HG02642 (cell line): Measurements from ENCODE around the gene ENO1.
"Not testable (repeated sequence)": the region's sequence is repeated elsewhere in the genome, so short reads cannot be mapped to it uniquely, and the experiment has no call there.

Experiments used
- ATAC-seq: cut with Tn5 transposase; IDR thresholded peaks from one replicate; pipeline ENCODE4 v1.9.1; 2021; ENCODE audit warnings: mild to moderate bottlenecking; ENCODE audit not compliant: unreplicated experiment, poor library complexity

ENO1 gene

GRCh38 chr1:8878448-8878697 is at the start of gene ENO1:
ENO1 (minus strand) TSS chr1:8878686; CDS start chr1:8874908, 3,778 bp downstream.
- ATAC-seq: peak; percentile 5

GRCh38 chr1:8926707-8927694 is 48.5 kb upstream of the ENO1 start:
- ATAC-seq: no peak

DNA sequence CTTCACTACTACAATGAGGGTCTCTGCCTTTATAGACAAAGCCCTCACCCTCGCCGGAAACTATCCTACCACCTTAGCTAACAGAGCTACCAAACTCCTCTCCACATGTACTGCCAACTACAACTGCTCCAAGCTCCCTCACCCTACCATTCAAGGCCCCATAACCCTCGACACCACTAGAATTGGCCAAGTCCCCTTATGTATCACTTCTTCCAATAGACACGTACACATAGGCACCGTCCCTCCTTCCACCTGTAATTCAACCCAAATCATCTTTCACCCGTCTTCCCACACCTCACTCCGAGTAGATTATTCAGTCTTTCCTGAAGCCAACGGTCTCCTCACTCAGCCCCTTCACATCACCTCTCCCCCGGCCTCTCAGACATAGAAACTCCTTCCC is 47.5 kb upstream of the ENO1 start:
- ATAC-seq: no peak

GRCh38 chr1:8925406-8925805 is 46.9 kb upstream of the ENO1 start:
- ATAC-seq: no peak

DNA sequence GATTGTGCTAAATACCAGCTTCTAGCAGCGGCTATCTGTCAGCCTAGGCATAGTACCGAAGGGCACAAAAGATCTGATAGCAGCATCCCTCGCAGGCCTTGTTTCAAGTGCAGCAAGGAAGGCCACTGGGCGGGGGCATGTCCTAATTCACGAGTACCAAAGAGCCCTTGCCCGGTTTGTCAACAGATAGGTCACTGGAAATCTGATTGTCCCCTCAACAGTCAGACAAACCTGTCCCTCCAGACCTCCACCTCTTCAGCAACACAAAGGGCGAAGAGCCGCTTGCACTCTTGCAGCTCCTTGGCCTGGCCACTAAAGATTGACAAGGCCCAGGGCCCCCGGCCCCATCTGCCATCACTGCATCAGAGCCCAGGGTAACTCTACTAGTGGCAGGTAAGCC is 44.5 kb upstream of the ENO1 start:
- no peak for ATAC-seq

- not testable (repeated sequence) for ATAC-seq
Observed at GRCh38 chr1:8917536-8917935, 39.0 kb upstream of the ENO1 start.

DNA sequence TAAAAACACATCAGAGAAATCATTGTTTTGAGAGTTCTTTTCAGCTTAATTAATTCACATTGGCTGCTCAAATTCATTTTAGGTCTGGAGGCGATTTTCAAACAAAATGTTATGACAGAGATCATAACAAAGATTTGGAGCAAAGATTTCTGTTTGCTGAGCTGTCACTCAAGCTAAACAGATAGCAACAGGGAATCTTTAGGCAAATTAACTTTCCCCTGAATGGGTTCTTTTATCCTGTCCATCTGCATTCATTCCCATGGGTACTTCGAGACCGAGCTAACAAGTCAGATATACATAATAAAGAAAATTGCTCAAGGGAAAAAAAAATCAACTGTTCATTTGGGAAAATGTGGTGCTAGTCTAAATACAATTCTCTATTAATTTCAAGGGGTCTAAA is 37.0 kb upstream of the ENO1 start:
- ATAC-seq: no peak

DNA sequence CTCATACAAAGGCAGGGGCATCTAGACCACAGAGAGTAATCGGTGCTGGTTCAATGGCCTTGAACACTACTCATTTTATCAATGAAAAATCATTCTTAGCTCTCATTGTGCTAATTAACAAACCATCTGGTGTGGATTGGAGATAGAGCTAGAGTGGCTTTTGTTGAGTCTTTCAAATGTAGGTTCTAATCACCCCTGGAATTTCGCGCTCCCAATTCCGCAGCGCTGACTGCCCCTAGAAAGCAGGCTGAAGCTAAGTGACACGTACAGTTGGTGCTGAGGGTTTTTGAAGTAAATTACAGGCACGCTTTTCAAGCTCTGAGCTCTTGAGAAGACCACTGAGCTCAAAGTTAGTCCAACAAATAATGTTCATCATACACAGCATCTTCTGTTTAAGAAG is 36.0 kb upstream of the ENO1 start:
- ATAC-seq: no peak

DNA sequence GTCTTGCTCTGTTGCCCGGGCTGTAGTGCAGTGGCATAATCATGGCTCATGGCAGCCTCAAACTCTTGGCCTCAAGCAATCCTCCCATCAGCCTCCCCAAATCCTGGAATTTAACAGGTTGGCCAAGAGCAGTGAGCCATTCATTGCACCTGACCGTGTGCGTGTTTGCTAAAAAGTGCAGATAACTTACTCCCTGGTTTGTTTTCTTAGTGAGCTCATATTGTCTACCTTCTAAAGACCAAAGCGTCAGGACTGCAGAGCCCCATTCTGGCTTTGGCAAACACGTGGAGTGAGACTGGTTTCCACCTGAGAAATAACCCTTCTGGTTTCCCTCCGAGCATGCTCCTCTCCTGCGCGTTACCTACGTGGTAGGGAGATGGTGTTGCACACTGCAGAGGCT is 35.0 kb upstream of the ENO1 start:
- ATAC-seq: no peak

DNA sequence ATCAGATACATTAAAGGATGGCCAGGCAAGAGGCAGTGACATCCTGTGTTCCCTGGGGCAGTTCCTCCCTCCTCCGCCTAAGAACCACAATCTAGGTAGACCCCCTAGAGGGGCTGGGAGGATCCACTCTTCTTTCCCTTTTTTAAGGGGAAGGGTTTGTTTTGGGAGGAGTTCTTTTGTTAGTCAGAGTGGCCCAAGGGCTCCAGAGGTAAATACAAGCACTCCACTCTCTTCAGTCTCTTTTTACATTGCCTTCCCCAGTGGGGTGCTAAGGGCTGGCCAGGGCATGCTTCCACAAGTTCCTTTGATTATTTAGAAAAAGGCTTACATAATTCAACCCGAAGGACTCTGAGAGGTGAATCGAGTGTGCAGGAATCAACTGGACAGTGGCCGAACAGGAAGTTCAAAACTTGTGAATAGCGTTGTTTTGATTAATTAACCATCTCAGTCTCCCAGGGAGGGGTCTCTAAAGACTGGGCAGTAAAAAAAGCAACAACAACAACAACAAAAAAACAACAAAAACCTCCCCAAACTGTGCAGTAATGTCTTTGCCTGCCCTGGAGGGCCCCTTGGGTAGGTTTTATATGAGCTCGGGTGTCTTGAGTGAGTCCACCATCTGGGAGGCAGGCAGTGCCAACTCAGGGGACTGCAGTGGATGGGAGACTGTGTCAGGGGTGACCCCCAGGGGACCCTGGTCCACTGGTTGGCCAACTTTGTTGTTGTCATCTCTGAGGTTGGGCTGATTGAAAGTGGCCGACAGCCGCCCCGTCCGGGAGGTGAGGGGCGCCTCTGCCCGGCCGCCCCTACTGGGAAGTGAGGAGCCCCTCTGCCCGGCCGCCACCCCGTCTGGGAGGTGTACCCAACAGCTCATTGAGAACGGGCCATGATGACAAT is 33.2 kb upstream of the ENO1 start:
- no peak for ATAC-seq

DNA sequence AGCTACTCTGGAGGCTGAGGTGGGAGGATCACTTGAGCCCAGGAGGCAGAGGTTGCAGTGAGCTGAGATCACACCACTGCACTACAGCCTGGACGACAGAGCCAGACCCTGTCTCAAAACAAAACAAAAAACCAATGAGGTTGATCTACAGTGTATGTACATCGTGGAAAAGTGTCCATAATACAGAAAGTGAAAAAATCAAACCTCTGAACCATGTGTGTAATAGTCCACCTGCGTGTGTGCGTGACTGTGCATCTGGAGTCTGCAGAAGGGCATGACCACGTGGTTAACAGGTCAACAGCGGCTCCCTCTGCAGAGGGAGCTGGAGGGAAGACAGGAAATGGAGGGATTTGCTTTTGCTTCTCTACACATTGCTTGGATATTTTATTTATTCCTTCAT is 32.4 kb upstream of the ENO1 start:
- no peak for ATAC-seq

DNA sequence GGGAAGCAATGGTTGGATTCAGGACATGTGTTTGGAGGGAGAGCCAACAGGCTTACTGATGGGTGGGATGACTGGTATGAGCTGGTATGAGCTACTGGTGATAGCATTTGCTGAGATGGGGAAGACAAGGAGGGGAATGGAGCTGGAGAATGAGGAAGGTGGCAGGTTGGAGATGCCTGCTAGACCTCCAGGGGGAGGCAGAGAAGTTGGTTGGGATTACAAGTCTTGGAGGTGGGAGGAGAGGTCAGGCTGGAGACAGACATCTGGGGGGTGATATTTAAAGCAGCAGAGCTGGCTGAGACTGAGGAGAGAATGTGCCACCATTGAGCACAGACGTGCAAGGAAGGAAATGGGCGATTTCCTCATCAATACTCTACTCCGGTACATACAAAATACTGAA is 31.8 kb upstream of the ENO1 start:
- no peak for ATAC-seq

DNA sequence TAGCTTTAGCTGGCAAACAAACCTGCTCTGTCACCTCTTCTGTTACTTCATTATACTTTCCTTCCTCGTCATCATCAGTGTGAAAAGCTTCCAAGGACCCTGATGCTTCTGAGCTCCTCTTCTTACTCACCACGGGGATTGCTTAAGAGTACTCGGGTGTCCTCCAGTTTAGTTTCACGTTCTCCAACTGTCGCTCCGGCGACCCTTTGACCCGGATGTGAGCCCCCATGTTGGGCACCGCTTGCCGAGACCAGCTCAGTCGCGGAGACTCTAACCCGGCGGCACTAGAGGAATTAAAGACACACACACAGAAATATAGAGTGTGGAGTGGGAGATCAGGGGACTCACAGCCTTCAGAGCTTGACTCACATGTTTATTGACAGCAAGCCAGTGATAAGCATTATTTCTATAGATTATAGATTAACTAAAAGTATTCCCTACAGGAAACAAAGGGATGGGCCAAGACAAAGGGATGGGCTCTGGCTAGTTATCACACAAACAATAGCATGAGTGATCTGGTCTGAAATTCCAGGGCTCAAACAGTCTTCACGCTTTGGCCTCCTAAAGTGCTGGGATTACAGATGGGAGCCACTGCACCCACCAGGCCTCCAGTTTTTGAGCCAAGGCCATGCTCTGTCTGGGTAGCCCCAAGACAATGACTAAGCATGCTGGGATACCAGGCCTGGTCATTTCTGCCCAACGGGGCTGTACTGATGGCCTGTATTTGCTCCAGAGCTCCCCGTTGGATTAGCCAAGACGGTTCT is 30.1 kb upstream of the ENO1 start:
- no peak for ATAC-seq

DNA sequence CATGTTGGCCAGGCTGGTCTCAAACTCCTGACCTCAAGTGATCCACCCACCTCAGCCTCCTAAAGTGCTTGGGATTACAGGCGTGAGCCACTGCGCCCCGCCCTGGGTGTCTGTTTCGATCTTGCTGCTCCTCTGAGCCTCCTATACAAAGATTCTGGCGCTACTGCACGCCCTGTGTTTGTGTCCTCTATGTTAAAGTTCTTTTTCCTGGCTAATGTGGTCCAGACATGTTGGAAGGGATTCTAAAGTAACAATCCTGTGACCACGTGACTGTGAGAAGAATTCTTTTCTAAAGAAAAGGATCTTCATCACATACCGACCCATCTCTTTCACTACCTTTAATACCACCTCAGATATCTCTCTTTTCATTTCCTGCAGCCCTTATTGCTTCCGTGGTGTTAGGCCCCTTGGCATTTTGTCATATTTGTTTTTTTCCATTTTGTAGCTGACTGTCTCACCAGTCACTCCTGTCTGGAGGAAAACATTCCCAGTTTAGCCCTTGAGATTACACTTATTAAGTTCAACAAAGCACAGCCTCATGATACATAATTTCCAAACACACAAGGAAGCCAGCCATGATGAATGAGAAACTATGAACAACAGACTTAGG is 27.2 kb upstream of the ENO1 start:
- ATAC-seq: no peak

- no peak for ATAC-seq
Observed at GRCh38 chr1:8903908-8904650, 25.6 kb upstream of the ENO1 start.

DNA sequence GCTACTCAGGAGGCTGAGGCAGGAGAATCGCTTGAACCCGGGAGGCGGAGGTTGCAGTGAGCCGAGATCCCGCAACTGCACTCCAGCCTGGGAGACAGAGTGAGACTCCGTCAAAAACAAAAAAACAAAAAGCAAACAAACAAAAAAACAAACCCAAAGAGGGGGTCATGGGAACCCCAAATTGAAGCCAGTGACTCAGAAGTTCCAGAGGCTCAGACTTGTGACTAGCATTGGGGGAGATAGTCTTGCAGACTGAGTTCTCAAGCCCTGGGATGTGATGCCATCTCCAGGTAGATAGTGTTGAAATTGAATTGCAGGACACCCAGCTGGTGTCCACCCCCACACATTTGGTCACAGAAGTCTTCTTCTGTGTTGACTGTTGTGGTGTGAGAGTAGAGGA is 24.9 kb upstream of the ENO1 start:
- ATAC-seq: no peak

DNA sequence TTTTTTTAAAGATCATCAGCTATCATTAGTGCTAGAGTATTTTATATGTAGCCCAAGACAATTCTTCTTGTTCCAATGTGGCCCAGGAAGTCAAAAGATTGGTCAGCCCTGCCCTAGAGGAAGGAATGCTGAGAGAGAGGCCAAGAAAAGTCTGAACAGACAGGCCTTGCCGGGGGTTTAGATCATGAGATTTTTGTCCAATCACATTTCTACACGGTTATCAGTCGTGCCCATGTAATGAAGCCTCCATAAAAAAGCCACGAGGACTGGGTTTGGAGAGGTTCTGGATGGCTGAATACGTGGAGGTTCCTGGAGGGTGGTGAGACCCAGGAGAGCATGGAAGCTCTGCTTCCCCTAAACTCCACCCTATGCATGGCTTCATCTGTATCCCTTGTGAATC is 24.3 kb upstream of the ENO1 start:
- no peak for ATAC-seq

- ATAC-seq: not testable (repeated sequence)
Observed at GRCh38 chr1:8900684-8901083, 22.2 kb upstream of the ENO1 start.

DNA sequence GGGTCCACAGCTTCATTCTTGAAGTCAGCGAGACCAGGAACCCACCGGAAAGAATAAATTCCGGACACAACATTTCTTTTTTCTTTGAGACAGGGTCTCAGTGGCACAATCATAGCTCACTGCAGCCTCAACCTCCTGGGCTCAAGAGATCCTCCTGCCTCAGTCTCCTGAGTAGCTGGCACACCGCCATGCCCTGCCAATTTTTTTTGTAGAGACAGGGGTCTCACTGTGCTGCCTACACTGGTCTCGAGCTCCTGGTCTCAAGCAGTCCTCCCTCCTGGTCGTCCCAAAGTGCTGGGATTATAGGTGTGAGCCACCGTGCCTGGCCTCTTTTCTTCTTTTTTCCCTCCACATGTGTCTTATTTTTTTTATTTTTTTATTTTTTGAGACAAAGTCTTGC is 20.6 kb upstream of the ENO1 start:
- no peak for ATAC-seq

DNA sequence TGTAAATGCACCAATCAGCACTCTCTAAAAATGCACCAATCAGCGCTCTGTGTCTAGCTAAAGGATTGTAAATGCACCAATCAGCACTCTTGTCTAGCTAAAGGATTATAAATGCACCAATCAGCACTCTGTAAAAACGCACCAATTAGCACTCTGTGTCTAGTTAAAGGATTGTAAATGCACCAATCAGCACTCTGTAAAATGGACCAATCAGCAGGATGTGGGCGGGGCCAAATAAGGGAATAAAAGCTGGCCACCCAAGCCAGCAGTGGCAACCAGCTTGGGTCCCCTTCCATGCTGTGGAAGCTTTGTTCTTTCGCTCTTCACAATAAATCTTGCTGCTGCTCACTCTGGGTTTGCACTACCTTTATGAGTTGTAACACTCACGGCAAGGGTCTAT is 19.9 kb upstream of the ENO1 start:
- not testable (repeated sequence) for ATAC-seq
